GM21515 (cell line): ENCODE measurements around the gene CLK2.
"Not testable (repeated sequence)": the region's sequence is repeated elsewhere in the genome, so short reads cannot be mapped to it uniquely, and the experiment has no call there.

Source experiments
- ATAC-seq: cut with Tn5 transposase; IDR thresholded peaks from one replicate; pipeline ENCODE4 v1.9.1; 2021; ENCODE audit not compliant: unreplicated experiment

Gene CLK2

GRCh38 chr1:155297384-155297783 lies 24.1 kb upstream of the CLK2 start:
- no peak for ATAC-seq

GRCh38 chr1:155296661-155297060 lies 23.4 kb upstream of the CLK2 start:
- ATAC-seq: no peak

GRCh38 chr1:155295942-155296267 lies 22.6 kb upstream of the CLK2 start:
- ATAC-seq: no peak

GRCh38 chr1:155295183-155295941 lies 22.1 kb upstream of the CLK2 start:
- no peak for ATAC-seq

- no peak for ATAC-seq
Observed at GRCh38 chr1:155294520-155295182, 21.3 kb upstream of the CLK2 start.

- no peak for ATAC-seq
Observed at GRCh38 chr1:155293086-155293749, 19.9 kb upstream of the CLK2 start.

- not testable (repeated sequence) for ATAC-seq
Observed at GRCh38 chr1:155291006-155291405, 17.7 kb upstream of the CLK2 start.

- no peak for ATAC-seq
Observed at GRCh38 chr1:155287987-155288543, 14.8 kb upstream of the CLK2 start.

GRCh38 chr1:155286544-155286943 lies 13.2 kb upstream of the CLK2 start:
- no peak for ATAC-seq

GRCh38 chr1:155285631-155286044 lies 12.3 kb upstream of the CLK2 start:
- no peak for ATAC-seq

GRCh38 chr1:155285063-155285462 lies 11.8 kb upstream of the CLK2 start:
- ATAC-seq: no peak

GRCh38 chr1:155284476-155284875 lies 11.2 kb upstream of the CLK2 start:
- no peak for ATAC-seq

- ATAC-seq: no peak
Observed at GRCh38 chr1:155282488-155283091, 9.3 kb upstream of the CLK2 start.

GRCh38 chr1:155279268-155279667 lies 6.0 kb upstream of the CLK2 start:
- ATAC-seq: no peak

GRCh38 chr1:155278689-155279160 lies 5.4 kb upstream of the CLK2 start:
- no peak for ATAC-seq

- ATAC-seq: no peak
Observed at GRCh38 chr1:155277902-155278688, 4.8 kb upstream of the CLK2 start.

- peak; percentile 51 for ATAC-seq
Observed at GRCh38 chr1:155277070-155277901, 4.0 kb upstream of the CLK2 start, which contains the start of gene HCN3. TSS of gene HCN3 (plus strand) at chr1:155277463. CDS start at chr1:155277591, 128 bp downstream.

GRCh38 chr1:155272466-155273342 lies 600 bp downstream of the CLK2 start:
- peak; percentile 37 for ATAC-seq

GRCh38 chr1:155269381-155269780 lies 3.9 kb downstream of the CLK2 start:
- ATAC-seq: no peak
